ENCODE measurements around the gene SLC24A3. TPM values are rescaled to one million over a fixed set of nuclear protein-coding genes. Genes with fewer than 3 reads are reported as not detected.

Gene SLC24A3
- polyA plus RNA-seq, 1 donor (not counting 4 experiments of a cell fraction or from before 2014, with no cell fraction given) = 0.17 TPM

DNA sequence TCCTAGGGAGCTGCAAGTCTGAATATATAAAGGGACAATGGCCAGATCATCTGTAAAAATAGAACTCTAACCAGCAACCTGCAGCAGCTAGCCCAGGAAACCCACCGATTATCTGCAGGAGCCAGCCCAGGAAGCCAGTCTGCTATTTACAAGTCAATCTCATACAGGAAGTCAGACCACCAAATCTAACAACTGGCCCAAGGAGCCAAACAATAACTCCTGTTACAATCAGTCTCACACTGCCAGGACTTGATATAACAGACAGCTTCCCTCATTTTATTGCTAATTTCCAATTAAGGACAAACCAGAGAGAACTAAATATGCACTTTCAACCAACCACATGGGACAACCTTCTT, 531.2 kb downstream of the SLC24A3 start:
- Histone ChIP-seq H3K9ac (ENCODE audit: control insufficient read depth, extremely low read depth, insufficient read depth, low read length) (no peak overlapping the region), H3K36me3 (ENCODE audit: control insufficient read depth in 2 of 2, extremely low read depth in 1 of 2, insufficient read depth in 2 of 2, low read length in 2 of 2) (no peaks in the 10 kb centered on the region), H3K4me3 (ENCODE audit: control insufficient read depth in 2 of 3, extremely low read depth in 1 of 3, insufficient read depth in 2 of 3, low read depth in 1 of 3, low read length in 3 of 3) (no peak overlapping the region), H3K27ac (ENCODE audit: control insufficient read depth, insufficient read depth, low read length) (no peak overlapping the region), H3K4me2 (ENCODE audit: control insufficient read depth, extremely low read depth, insufficient read depth, low read depth, low read length) (no peak overlapping the region), H3K27me3 (ENCODE audit: control insufficient read depth, extremely low read depth, insufficient read depth, low read length) (no peaks in the 10 kb centered on the region), H3K4me1 (ENCODE audit: control insufficient read depth, extremely low read depth, insufficient read depth, low read length) (no peaks in the 10 kb centered on the region), H2AFZ (ENCODE audit: control insufficient read depth, low read length) (no peak overlapping the region), H3K9me3 (ENCODE audit: control insufficient read depth, low read depth, low read length) (no peaks in the 10 kb centered on the region), H3K79me2 (ENCODE audit: control insufficient read depth, insufficient read depth, low read length) (no peaks in the 10 kb centered on the region), H4K20me1 (ENCODE audit: control insufficient read depth, extremely low read depth, insufficient read depth, low read length) (no peaks in the 10 kb centered on the region), H3K9me1 (ENCODE audit: control insufficient read depth, extremely low read depth, insufficient read depth, low read length) (no peaks in the 10 kb centered on the region)
- dilution Hi-C loops (cut with MboI; ENCODE audit: extremely low pct_ligation_motif_present, low sequenced_read_pairs) = no loop called here
- no peak for DNase-seq (ENCODE audit: low read depth, low spot score)
- TF ChIP-seq, protein P1, sequence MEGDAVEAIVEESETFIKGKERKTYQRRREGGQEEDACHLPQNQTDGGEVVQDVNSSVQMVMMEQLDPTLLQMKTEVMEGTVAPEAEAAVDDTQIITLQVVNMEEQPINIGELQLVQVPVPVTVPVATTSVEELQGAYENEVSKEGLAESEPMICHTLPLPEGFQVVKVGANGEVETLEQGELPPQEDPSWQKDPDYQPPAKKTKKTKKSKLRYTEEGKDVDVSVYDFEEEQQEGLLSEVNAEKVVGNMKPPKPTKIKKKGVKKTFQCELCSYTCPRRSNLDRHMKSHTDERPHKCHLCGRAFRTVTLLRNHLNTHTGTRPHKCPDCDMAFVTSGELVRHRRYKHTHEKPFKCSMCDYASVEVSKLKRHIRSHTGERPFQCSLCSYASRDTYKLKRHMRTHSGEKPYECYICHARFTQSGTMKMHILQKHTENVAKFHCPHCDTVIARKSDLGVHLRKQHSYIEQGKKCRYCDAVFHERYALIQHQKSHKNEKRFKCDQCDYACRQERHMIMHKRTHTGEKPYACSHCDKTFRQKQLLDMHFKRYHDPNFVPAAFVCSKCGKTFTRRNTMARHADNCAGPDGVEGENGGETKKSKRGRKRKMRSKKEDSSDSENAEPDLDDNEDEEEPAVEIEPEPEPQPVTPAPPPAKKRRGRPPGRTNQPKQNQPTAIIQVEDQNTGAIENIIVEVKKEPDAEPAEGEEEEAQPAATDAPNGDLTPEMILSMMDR (optimal IDR thresholded peaks at IDR 0.05 in 1 of 3, IDR thresholded peaks at IDR 0.05 in 1 of 3, conservative IDR thresholded peaks at IDR 0.05 in 1 of 3; ENCODE audit: extremely low read depth in 1 of 3, insufficient read depth in 2 of 3, low read length in 3 of 3) = no peak
- no peak for TF ChIP-seq EZH2 (IDR thresholded peaks at IDR 0.05; ENCODE audit: low read length)
- FAIRE-seq = no peak

DNA sequence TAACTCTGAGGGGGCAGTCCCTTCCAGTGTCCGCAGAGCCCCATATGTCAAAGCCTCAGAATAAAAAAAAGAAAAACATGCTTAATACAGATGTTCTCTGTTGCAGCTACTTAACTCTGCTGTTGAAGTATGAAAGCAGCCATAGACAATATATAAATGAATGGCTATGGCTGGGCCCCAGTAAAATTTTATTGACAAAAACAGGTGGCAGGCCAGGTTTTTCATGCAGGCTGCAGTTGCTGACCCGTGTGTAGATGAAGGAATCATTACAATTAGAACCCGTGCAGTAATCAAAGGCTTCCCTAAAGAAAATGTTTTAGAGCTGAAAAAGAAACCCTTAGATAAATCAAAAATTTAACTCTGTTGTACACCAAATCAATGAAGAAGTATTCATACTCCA, 532.7 kb downstream of the SLC24A3 start:
- DNase-seq (ENCODE audit: low read depth, low spot score) = no peak
- no peak overlapping the region for H3K9ac ChIP-seq (ENCODE audit: control insufficient read depth, extremely low read depth, insufficient read depth, low read length)
- H2AFZ ChIP-seq (ENCODE audit: control insufficient read depth, low read length) = no peak overlapping the region
- no peaks in the 10 kb centered on the region for H3K9me3 ChIP-seq (ENCODE audit: control insufficient read depth, low read depth, low read length)
- no peaks in the 10 kb centered on the region for H3K27me3 ChIP-seq (ENCODE audit: control insufficient read depth, extremely low read depth, insufficient read depth, low read length)
- no peaks in the 10 kb centered on the region for H3K36me3 ChIP-seq (ENCODE audit: control insufficient read depth in 2 of 2, extremely low read depth in 1 of 2, insufficient read depth in 2 of 2, low read length in 2 of 2)
- no peak for TF ChIP-seq EZH2 (IDR thresholded peaks at IDR 0.05; ENCODE audit: low read length)
- TF ChIP-seq, protein P1 (optimal IDR thresholded peaks at IDR 0.05 in 1 of 3, IDR thresholded peaks at IDR 0.05 in 1 of 3, conservative IDR thresholded peaks at IDR 0.05 in 1 of 3; ENCODE audit: extremely low read depth in 1 of 3, insufficient read depth in 2 of 3, low read length in 3 of 3) = no peak
- no peak overlapping the region for H3K4me3 ChIP-seq (ENCODE audit: control insufficient read depth in 2 of 3, extremely low read depth in 1 of 3, insufficient read depth in 2 of 3, low read depth in 1 of 3, low read length in 3 of 3)
- no peaks in the 10 kb centered on the region for H4K20me1 ChIP-seq (ENCODE audit: control insufficient read depth, extremely low read depth, insufficient read depth, low read length)
- H3K79me2 ChIP-seq (ENCODE audit: control insufficient read depth, insufficient read depth, low read length) = no peaks in the 10 kb centered on the region
- H3K27ac ChIP-seq (ENCODE audit: control insufficient read depth, insufficient read depth, low read length) = no peak overlapping the region
- no peak overlapping the region for H3K4me2 ChIP-seq (ENCODE audit: control insufficient read depth, extremely low read depth, insufficient read depth, low read depth, low read length)
- no peaks in the 10 kb centered on the region for H3K4me1 ChIP-seq (ENCODE audit: control insufficient read depth, extremely low read depth, insufficient read depth, low read length)
- no peaks in the 10 kb centered on the region for H3K9me1 ChIP-seq (ENCODE audit: control insufficient read depth, extremely low read depth, insufficient read depth, low read length)
- dilution Hi-C loops (cut with MboI; ENCODE audit: extremely low pct_ligation_motif_present, low sequenced_read_pairs) = no loop called here
- no peak for FAIRE-seq
